Esophagus squamous epithelium (tissue), 4 donors: ENCODE results near the gene HOTAIR.

ENCODE experiments used
- POLR2A ChIP-seq, 4 donors: fragments of 450-650 bp; IDR thresholded peaks; one replicate each; pipeline ENCODE4 v1.6.1; 2017; ENCODE audit warnings: antibody characterized with exemption in 4 of 4, mild to moderate bottlenecking in 4 of 4, moderate library complexity in 3 of 4
- TF ChIP-seq, protein P1 (sequence below), 6 experiments: fragments of 450-650 bp in 4 of 6; fragments of 200-600 bp in 2 of 6; sonication (generic) in 2 of 6; IDR thresholded peaks; one replicate each; pipeline ENCODE4 v1.5.1; 2016 to 2019; ENCODE audit warnings: antibody characterized with exemption in 6 of 6, mild to moderate bottlenecking in 4 of 6, moderate library complexity in 4 of 6

DNA sequence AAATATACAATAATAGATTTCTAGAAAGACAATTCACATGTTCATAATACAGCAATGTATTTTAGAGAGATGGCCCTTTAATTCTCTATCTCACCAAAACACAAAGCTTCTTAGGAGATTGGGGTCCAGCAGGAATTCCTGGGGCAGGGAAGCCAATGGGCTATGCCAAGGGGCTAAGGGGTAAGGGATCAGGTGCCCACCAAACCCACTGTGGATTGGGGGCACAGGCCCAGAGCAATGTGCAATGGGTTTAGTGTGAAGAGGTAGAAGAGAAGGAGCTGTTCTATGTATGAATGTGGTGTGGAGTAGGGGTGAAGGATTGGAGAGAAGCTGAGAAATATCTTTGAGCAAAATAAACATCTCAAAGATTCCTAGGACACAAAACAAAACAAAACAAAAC is 33.6 kb downstream of the HOTAIR start:
- TF ChIP-seq, protein P1, sequence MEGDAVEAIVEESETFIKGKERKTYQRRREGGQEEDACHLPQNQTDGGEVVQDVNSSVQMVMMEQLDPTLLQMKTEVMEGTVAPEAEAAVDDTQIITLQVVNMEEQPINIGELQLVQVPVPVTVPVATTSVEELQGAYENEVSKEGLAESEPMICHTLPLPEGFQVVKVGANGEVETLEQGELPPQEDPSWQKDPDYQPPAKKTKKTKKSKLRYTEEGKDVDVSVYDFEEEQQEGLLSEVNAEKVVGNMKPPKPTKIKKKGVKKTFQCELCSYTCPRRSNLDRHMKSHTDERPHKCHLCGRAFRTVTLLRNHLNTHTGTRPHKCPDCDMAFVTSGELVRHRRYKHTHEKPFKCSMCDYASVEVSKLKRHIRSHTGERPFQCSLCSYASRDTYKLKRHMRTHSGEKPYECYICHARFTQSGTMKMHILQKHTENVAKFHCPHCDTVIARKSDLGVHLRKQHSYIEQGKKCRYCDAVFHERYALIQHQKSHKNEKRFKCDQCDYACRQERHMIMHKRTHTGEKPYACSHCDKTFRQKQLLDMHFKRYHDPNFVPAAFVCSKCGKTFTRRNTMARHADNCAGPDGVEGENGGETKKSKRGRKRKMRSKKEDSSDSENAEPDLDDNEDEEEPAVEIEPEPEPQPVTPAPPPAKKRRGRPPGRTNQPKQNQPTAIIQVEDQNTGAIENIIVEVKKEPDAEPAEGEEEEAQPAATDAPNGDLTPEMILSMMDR (IDR thresholded peaks at IDR 0.05) = no peak
- no peak for TF ChIP-seq POLR2A (IDR thresholded peaks at IDR 0.05)
